Colonic mucosa (tissue), 4 donors: ENCODE measurements around the gene STK31. TPM values are rescaled to one million over a fixed set of nuclear protein-coding genes. Genes with fewer than 3 reads are reported as not detected.
"Not testable (repeated sequence)": the region's sequence is repeated elsewhere in the genome, so short reads cannot be mapped to it uniquely, and the experiment has no call there.

Experiments used
- DNase-seq: peaks from one replicate; pipeline ENCODE4 v3.0.0-alpha.2; 2020
- H3K27ac ChIP-seq: fragments of 200-600 bp; one replicate; pipeline ENCODE4 v1.8.0; 2021
- H3K27me3 ChIP-seq: fragments of 200-600 bp; one replicate; pipeline ENCODE4 v1.8.0; 2021
- H3K36me3 ChIP-seq: fragments of 200-600 bp; one replicate; pipeline ENCODE4 v1.8.0; 2021
- H3K4me1 ChIP-seq: fragments of 200-600 bp; one replicate; pipeline ENCODE4 v1.8.0; 2021; ENCODE audit warnings: mild to moderate bottlenecking
- H3K4me3 ChIP-seq: fragments of 200-600 bp; one replicate; pipeline ENCODE4 v1.8.0; 2021
- H3K9ac ChIP-seq, 2 donors: one replicate each; pipeline ENCODE4 v1.7.0; 2013; ENCODE audit warnings: control low read depth in 2 of 2, low read depth in 2 of 2, low read length in 2 of 2
- H3K9me3 ChIP-seq: fragments of 200-600 bp; one replicate; pipeline ENCODE4 v1.8.0; 2021
- CTCF ChIP-seq: fragments of 200-600 bp; IDR thresholded peaks from one replicate; pipeline ENCODE4 v1.8.0; 2022; ENCODE audit warnings: antibody characterized with exemption, mild to moderate bottlenecking
- intact Hi-C: fragments of 100-400 bp; cut with DNase I; formaldehyde crosslinking; loops from one replicate; pipeline ENCODE4 v1.14.1; 2022
- total RNA-seq, 2 donors: library from RNA; stranded (reverse); fragmentation: NEBNext Ultra II Directional in 1 of 2; extraction: Animal tissue kit (Norgen Biotek cat#: 25700) in 1 of 2; gene quantifications; one replicate each; pipeline ENCODE4 v1.2.1, GENCODE V29; 2021
- donor health status: healthy.
- donor health status: DM: no; HTN: no; CAD: no.
- donor health status: DM: no; HTN: no; CAD: no.

STK31 gene
- total RNA-seq, 2 donors from 2014 or later: 0.77 to 0.96 TPM

GRCh38 chr7:23810099-23810498 lies 100.1 kb downstream of the STK31 start:
- H3K4me3 ChIP-seq: no peak overlapping the region
- no peaks in the 10 kb centered on the region for H3K36me3 ChIP-seq
- no peak for DNase-seq
- no peaks in the 10 kb centered on the region for H3K9me3 ChIP-seq
- TF ChIP-seq CTCF: no peak
- intact Hi-C loops: no loop called here
- H3K9ac ChIP-seq: no peak overlapping the region
- H3K27ac ChIP-seq: no peak overlapping the region
- no peaks in the 10 kb centered on the region for H3K4me1 ChIP-seq
- no peaks in the 10 kb centered on the region for H3K27me3 ChIP-seq

GRCh38 chr7:23811540-23811939 lies 101.5 kb downstream of the STK31 start:
- H3K27me3 ChIP-seq: no peaks in the 10 kb centered on the region
- H3K27ac ChIP-seq: no peak overlapping the region
- H3K36me3 ChIP-seq: no peaks in the 10 kb centered on the region
- DNase-seq: no peak
- H3K4me3 ChIP-seq: no peak overlapping the region
- TF ChIP-seq CTCF: no peak
- intact Hi-C loops: no loop called here
- no peaks in the 10 kb centered on the region for H3K4me1 ChIP-seq
- no peak overlapping the region for H3K9ac ChIP-seq
- no peaks in the 10 kb centered on the region for H3K9me3 ChIP-seq

GRCh38 chr7:23828125-23828524 lies 118.1 kb downstream of the STK31 start:
- H3K4me3 ChIP-seq, intact Hi-C loops, H3K27ac ChIP-seq, H3K9ac ChIP-seq, H3K36me3 ChIP-seq, H3K4me1 ChIP-seq, H3K9me3 ChIP-seq, H3K27me3 ChIP-seq, DNase-seq: not testable (repeated sequence)

- H3K27ac ChIP-seq, intact Hi-C loops, H3K4me3 ChIP-seq, DNase-seq, H3K27me3 ChIP-seq, H3K9ac ChIP-seq, H3K9me3 ChIP-seq, H3K36me3 ChIP-seq, H3K4me1 ChIP-seq: not testable (repeated sequence)
Observed at GRCh38 chr7:23832733-23833132, 122.7 kb downstream of the STK31 start.

GRCh38 chr7:23833405-23833804 lies 123.4 kb downstream of the STK31 start:
- no peaks in the 10 kb centered on the region for H3K9me3 ChIP-seq
- H3K27ac ChIP-seq: no peak overlapping the region
- no peaks in the 10 kb centered on the region for H3K27me3 ChIP-seq
- H3K4me1 ChIP-seq: no peaks in the 10 kb centered on the region
- no peak for DNase-seq
- no peak overlapping the region for H3K4me3 ChIP-seq
- no peak overlapping the region for H3K9ac ChIP-seq
- no peaks in the 10 kb centered on the region for H3K36me3 ChIP-seq
- intact Hi-C loops: no loop called here
- TF ChIP-seq CTCF: no peak

- H3K27me3 ChIP-seq, H3K9ac ChIP-seq, intact Hi-C loops, H3K4me3 ChIP-seq, H3K9me3 ChIP-seq, H3K27ac ChIP-seq, H3K36me3 ChIP-seq, H3K4me1 ChIP-seq: not testable (repeated sequence)
- DNase-seq: peak; percentile 20
Observed at GRCh38 chr7:23844837-23845236, 134.8 kb downstream of the STK31 start.

- no peaks in the 10 kb centered on the region for H3K4me1 ChIP-seq
- no peaks in the 10 kb centered on the region for H3K36me3 ChIP-seq
- no peak for TF ChIP-seq CTCF
- no peak for DNase-seq
- intact Hi-C loops: no loop called here
- H3K4me3 ChIP-seq: no peak overlapping the region
- no peaks in the 10 kb centered on the region for H3K27me3 ChIP-seq
- no peaks in the 10 kb centered on the region for H3K9me3 ChIP-seq
- no peak overlapping the region for H3K9ac ChIP-seq
- no peak overlapping the region for H3K27ac ChIP-seq
Observed at GRCh38 chr7:23852135-23852534, 142.1 kb downstream of the STK31 start.
